Loucy (cell line): Measurements from ENCODE around the gene WBP2.

Experiments
- H2AFZ ChIP-seq: fragments of 200-600 bp; sonication (generic); 2 replicates; pipeline ENCODE4 v1.6.0; 2016; ENCODE audit warnings: antibody characterized with exemption, mild to moderate bottlenecking, low read length, moderate library complexity
- H3F3A ChIP-seq: fragments of 200-600 bp; 2 replicates; pipeline ENCODE4 v1.6.0; 2016; ENCODE audit warnings: antibody characterized with exemption, low read depth, mild to moderate bottlenecking
- H3K27me3 ChIP-seq: fragments of 200-600 bp; sonication (generic); 2 replicates; pipeline ENCODE4 v1.6.1; 2014; ENCODE audit warnings: low read length, mild to moderate bottlenecking; ENCODE audit not compliant: insufficient read depth, poor library complexity, severe bottlenecking
- H3K36me3 ChIP-seq: fragments of 200-600 bp; sonication (generic); 2 replicates; pipeline ENCODE4 v1.6.1; 2016; ENCODE audit warnings: low read length; ENCODE audit not compliant: insufficient read depth
- H3K4me1 ChIP-seq: fragments of 200-600 bp; sonication (generic); 2 replicates; pipeline ENCODE4 v1.5.1; 2014; ENCODE audit warnings: low read length, mild to moderate bottlenecking; ENCODE audit not compliant: insufficient read depth, poor library complexity, severe bottlenecking
- H3K4me2 ChIP-seq: fragments of 200-600 bp; sonication (generic); 2 replicates; pipeline ENCODE4 v1.6.0; 2014; ENCODE audit warnings: antibody characterized with exemption, low read length, low read depth, mild to moderate bottlenecking; ENCODE audit not compliant: poor library complexity, severe bottlenecking
- H3K4me3 ChIP-seq: fragments of 200-600 bp; sonication (generic); 2 replicates; pipeline ENCODE4 v1.5.1; 2014; ENCODE audit warnings: low read length, mild to moderate bottlenecking, mixed read lengths; ENCODE audit not compliant: poor library complexity, severe bottlenecking
- H3K79me2 ChIP-seq: fragments of 200-600 bp; sonication (generic); 2 replicates; pipeline ENCODE4 v1.6.1; 2014; ENCODE audit warnings: low read length; ENCODE audit not compliant: insufficient read depth
- H3K9ac ChIP-seq: fragments of 200-600 bp; sonication (generic); 2 replicates; pipeline ENCODE4 v1.6.0; 2014; ENCODE audit warnings: mild to moderate bottlenecking, low read depth, low read length, moderate library complexity; ENCODE audit not compliant: poor library complexity, severe bottlenecking
- H3K9me2 ChIP-seq: fragments of 200-600 bp; sonication (generic); replicated peaks from 2 replicates; pipeline ENCODE4 v1.6.1; 2016; ENCODE audit warnings: low read depth, low read length, mixed read lengths
- H3K9me3 ChIP-seq: fragments of 200-600 bp; sonication (generic); 2 replicates; pipeline ENCODE4 v1.6.1; 2014; ENCODE audit warnings: mild to moderate bottlenecking, antibody characterized with exemption, low read length, low read depth; ENCODE audit not compliant: insufficient read depth
- H4K20me1 ChIP-seq: fragments of 200-600 bp; sonication (generic); 2 replicates; pipeline ENCODE4 v1.6.0; 2014; ENCODE audit warnings: antibody characterized with exemption, low read length, mild to moderate bottlenecking; ENCODE audit not compliant: insufficient read depth, poor library complexity, severe bottlenecking
- CTCF ChIP-seq: fragments of 200-600 bp; sonication (generic); conservative IDR thresholded peaks from 2 replicates; pipeline ENCODE4 v1.5.1; 2014; ENCODE audit warnings: mild to moderate bottlenecking, antibody characterized with exemption, low read length
- EZH2phosphoT487 ChIP-seq: fragments of 200-600 bp; IDR thresholded peaks from 2 replicates; pipeline ENCODE4 v1.6.1; 2018; ENCODE audit warnings: antibody characterized with exemption, mild to moderate bottlenecking, moderate library complexity, borderline replicate concordance

WBP2 gene

GRCh38 chr17:75896415-75897159 lies 41.5 kb upstream of the WBP2 start, which contains the start of gene TRIM65:
Gene TRIM65 (minus strand): TSS chr17:75896951. CDS start chr17:75896937, 14 bp downstream.
- peak; percentile 21; the same call in 1 of the 2 replicates for TF ChIP-seq CTCF
- TF ChIP-seq EZH2phosphoT487 = no peak
- H3K9ac ChIP-seq = peak within 1 kb of the TSS; percentile 80

GRCh38 chr17:75895370-75896155 lies 40.4 kb upstream of the WBP2 start:
- Histone ChIP-seq H4K20me1 (no peaks in the 10 kb centered on the region), H3F3A (peaks cover 5% of the 10 kb centered on the region), H3K4me3 (peak overlapping the region; percentile 74), H3K4me1 (peaks cover 27% of the 10 kb centered on the region), H3K27me3 (no peaks in the 10 kb centered on the region), H3K79me2 (peaks cover 31% of the 10 kb centered on the region), H3K9ac (peak overlapping the region; percentile 80), H3K9me2 (no peaks in the 10 kb centered on the region), H3K4me2 (peak overlapping the region; percentile 96), H2AFZ (no peak overlapping the region), H3K36me3 (peaks cover 20% of the 10 kb centered on the region; the same call in 1 of the 2 replicates), H3K9me3 (no peaks in the 10 kb centered on the region)
- TF ChIP-seq EZH2phosphoT487 (no peak), CTCF (peak; percentile 55)

More at GRCh38 chr17:75896415-75897159, 41.5 kb upstream of the WBP2 start, which contains the start of gene TRIM65:
- H2AFZ ChIP-seq = peak within 1 kb of the TSS; percentile 89
- H3K4me1 ChIP-seq = peaks cover 27% of the 10 kb centered on the region
- peaks cover 5% of the 10 kb centered on the region for H3F3A ChIP-seq
- no peaks in the 10 kb centered on the region for H4K20me1 ChIP-seq
- peak within 1 kb of the TSS; percentile 96 for H3K4me2 ChIP-seq
- H3K4me3 ChIP-seq = peak within 1 kb of the TSS; percentile 74
- peaks cover 33% of the 10 kb centered on the region for H3K79me2 ChIP-seq
- no peaks in the 10 kb centered on the region for H3K9me3 ChIP-seq
- no peaks in the 10 kb centered on the region for H3K9me2 ChIP-seq
- no peaks in the 10 kb centered on the region for H3K27me3 ChIP-seq
- peaks cover 23% of the 10 kb centered on the region; the same call in 1 of the 2 replicates for H3K36me3 ChIP-seq

GRCh38 chr17:75894049-75894733 lies 39.1 kb upstream of the WBP2 start:
- H3K4me2 ChIP-seq = peak overlapping the region; percentile 96
- no peaks in the 10 kb centered on the region for H3K9me3 ChIP-seq
- H3K4me3 ChIP-seq = no peak overlapping the region
- H4K20me1 ChIP-seq = no peaks in the 10 kb centered on the region
- H3K9me2 ChIP-seq = no peaks in the 10 kb centered on the region
- peak overlapping the region; percentile 80 for H3K9ac ChIP-seq
- no peak overlapping the region for H2AFZ ChIP-seq
- H3K4me1 ChIP-seq = peaks cover 27% of the 10 kb centered on the region
- no peaks in the 10 kb centered on the region for H3K27me3 ChIP-seq
- TF ChIP-seq CTCF (no peak), EZH2phosphoT487 (no peak)
- H3K79me2 ChIP-seq = peaks cover 31% of the 10 kb centered on the region
- peaks cover 8% of the 10 kb centered on the region; the same call in 1 of the 2 replicates for H3K36me3 ChIP-seq
- H3F3A ChIP-seq = peaks cover 5% of the 10 kb centered on the region
